B cell (primary cell): ENCODE data around the gene KCNE5. TPM values are rescaled to one million over a fixed set of nuclear protein-coding genes. Genes with fewer than 3 reads are reported as not detected.
"Not testable (repeated sequence)": the region's sequence is repeated elsewhere in the genome, so short reads cannot be mapped to it uniquely, and the experiment has no call there.

Experiments used
- ATAC-seq: fragments of 200-7000 bp; cut with Tn5 transposase; one replicate; pipeline ENCODE4 v1.10.0; 2021; ENCODE audit warnings: low read depth, mild to moderate bottlenecking, moderate number of reproducible peaks, moderate library complexity
- CTCF ChIA-PET: fragments of 350-600 bp; sonication (Branson Sonifier 250); formaldehyde crosslinking; loops from one replicate; lab custom pipeline; 2021; ENCODE audit warnings: antibody characterized with exemption, inconsistent platforms; lab: Charles Lee
- POLR2A ChIA-PET: fragments of 350-600 bp; sonication (Branson Sonifier 250); formaldehyde crosslinking; loops from one replicate; lab custom pipeline; 2021; ENCODE audit warnings: antibody characterized with exemption; lab: Charles Lee
- DNase-seq: peaks from one replicate; pipeline ENCODE4 v3.0.0; 2013
- H2AFZ ChIP-seq: 2 replicates; pipeline ENCODE4 v1.6.1; 2012; ENCODE audit warnings: mild to moderate bottlenecking, low read depth, low read length; ENCODE audit not compliant: insufficient read depth, poor library complexity, severe bottlenecking
- H3K27ac ChIP-seq, 2 donors: 1 replicate in 1 of 2; 2 replicates in 1 of 2; pipeline ENCODE4 v1.5.1; 2012 to 2013; ENCODE audit warnings: low read length in 2 of 2, mild to moderate bottlenecking in 2 of 2, moderate library complexity in 1 of 2
- H3K27me3 ChIP-seq, 4 experiments: fragments of 200-600 bp in 1 of 4; sonication (generic) in 1 of 4; replicated peaks in 1 of 4; 1 replicate in 2 of 4; 2 replicates in 2 of 4; pipeline versions ENCODE4 v1.6.1 to v1.7.0; 2013 to 2016; ENCODE audit warnings: low read length in 3 of 4, mild to moderate bottlenecking in 2 of 4, mixed read lengths in 1 of 4, moderate library complexity in 1 of 4; ENCODE audit not compliant: insufficient read depth in 4 of 4, control insufficient read depth in 3 of 4; ENCODE audit errors: control extremely low read depth in 1 of 4
- H3K36me3 ChIP-seq, 2 experiments: replicated peaks in 1 of 2; 1 replicate in 1 of 2; 2 replicates in 1 of 2; pipeline versions ENCODE4 v1.6.1 to v1.7.1; 2013; ENCODE audit warnings: low read length in 1 of 2; ENCODE audit not compliant: insufficient read depth in 2 of 2, control insufficient read depth in 1 of 2; ENCODE audit errors: control extremely low read depth in 1 of 2, extremely low read depth in 1 of 2
- H3K4me1 ChIP-seq, 2 donors: fragments of 200-600 bp in 1 of 2; sonication (generic) in 1 of 2; 1 replicate in 1 of 2; 2 replicates in 1 of 2; pipeline versions ENCODE4 v1.5.1 to v1.6.1; 2013 to 2017; ENCODE audit warnings: low read length in 2 of 2; ENCODE audit not compliant: control insufficient read depth in 2 of 2, insufficient read depth in 2 of 2
- H3K4me2 ChIP-seq: replicated peaks from 2 replicates; pipeline ENCODE3; 2012; ENCODE audit warnings: mild to moderate bottlenecking, low read depth, low read length; ENCODE audit not compliant: poor library complexity, severe bottlenecking
- H3K4me3 ChIP-seq, 5 experiments: fragments of 200-600 bp in 1 of 5; sonication (generic) in 1 of 5; 1 replicate in 3 of 5; 2 replicates in 2 of 5; pipeline versions ENCODE4 v1.5.1 to v1.7.0; 2011 to 2016; ENCODE audit warnings: low read length in 4 of 5, mild to moderate bottlenecking in 4 of 5, low read depth in 2 of 5, control low read depth in 1 of 5, moderate library complexity in 1 of 5; ENCODE audit not compliant: insufficient read depth in 1 of 5; ENCODE audit errors: control extremely low read depth in 1 of 5, extremely low read depth in 1 of 5
- H3K79me2 ChIP-seq: fragments of 200-600 bp; sonication (generic); one replicate; pipeline ENCODE4 v1.6.0; 2016; ENCODE audit warnings: low read length; ENCODE audit not compliant: control insufficient read depth, insufficient read depth
- H3K9ac ChIP-seq: fragments of 200-600 bp; sonication (generic); 2 replicates; pipeline ENCODE4 v1.6.1; 2017; ENCODE audit warnings: mild to moderate bottlenecking, low read length, moderate library complexity
- H3K9me3 ChIP-seq, 3 donors: one replicate each; pipeline versions ENCODE4 v1.6.1 to v1.7.1; 2013; ENCODE audit warnings: low read length in 2 of 3; ENCODE audit not compliant: control insufficient read depth in 2 of 3, insufficient read depth in 1 of 3; ENCODE audit errors: control extremely low read depth in 1 of 3
- H4K20me1 ChIP-seq: 2 replicates; pipeline ENCODE4 v1.6.0; 2012; ENCODE audit warnings: mild to moderate bottlenecking, low read length; ENCODE audit not compliant: insufficient read depth, control insufficient read depth, poor library complexity, severe bottlenecking
- H3K27ac Mint-ChIP-seq: one replicate; pipeline ENCODE4 v1.8.0; 2021; ENCODE audit warnings: mixed read lengths
- H3K27me3 Mint-ChIP-seq: one replicate; pipeline ENCODE4 v1.8.0; 2021; ENCODE audit warnings: mixed read lengths
- H3K4me1 Mint-ChIP-seq: one replicate; pipeline ENCODE4 v1.8.0; 2021; ENCODE audit warnings: mixed read lengths
- H3K4me3 Mint-ChIP-seq: one replicate; pipeline ENCODE4 v1.8.0; 2021; ENCODE audit warnings: mixed read lengths
- H3K9me3 Mint-ChIP-seq: one replicate; pipeline ENCODE4 v1.8.0; 2022; ENCODE audit warnings: mixed read lengths; ENCODE audit not compliant: insufficient read depth
- CTCF ChIP-seq: fragments of 200-600 bp; IDR thresholded peaks from one replicate; pipeline ENCODE4 v1.8.0; 2022; ENCODE audit warnings: antibody characterized with exemption, mild to moderate bottlenecking
- EZH2 ChIP-seq: IDR thresholded peaks from 2 replicates; pipeline ENCODE4 v1.6.1; 2012; ENCODE audit warnings: borderline replicate concordance, low read depth, mild to moderate bottlenecking, moderate library complexity, low read length; ENCODE audit not compliant: insufficient read depth, poor library complexity, severe bottlenecking
- WGBS: methylation state at CpG from one replicate; pipeline ENCODE4 v1.1.5; 2013; ENCODE audit warnings: missing lambda C conversion rate; ENCODE audit not compliant: insufficient coverage; 5-methylcytosine and 5-hydroxymethylcytosine counted together
- intact Hi-C: fragments of 100-400 bp; cut with micrococcal nuclease; formaldehyde crosslinking; loops from one replicate; pipeline ENCODE4 v1.10.0; 2022
- polyA plus RNA-seq: library from polyadenylated mRNA; depleted of rRNA; stranded (reverse); fragments of >200 nt; gene quantifications from 2 replicates; pipeline ENCODE4 v1.2.3, GENCODE V29; 2012
- total RNA-seq, 2 donors: library from RNA; stranded (reverse); fragments of 120-200 nt in 1 of 2; gene quantifications; 1 replicate in 1 of 2; 2 replicates in 1 of 2; pipeline versions ENCODE4 v1.2.3 to v1.2.4, GENCODE V29; 2013 to 2022

KCNE5 gene
- total and polyA plus RNA-seq, 2 donors (not counting 1 experiment from before 2014, with no cell fraction given): 0.32 TPM; not detected in 1

- Histone ChIP-seq H3K9ac (no peak overlapping the region), H2AFZ (no peak overlapping the region), H3K27ac (no peak overlapping the region), H3K4me2 (no peak overlapping the region), H3K27me3 (no peaks in the 10 kb centered on the region), H3K79me2 (no peaks in the 10 kb centered on the region), H3K9me3 (no peaks in the 10 kb centered on the region), H3K4me3 (no peak overlapping the region), H4K20me1 (no peaks in the 10 kb centered on the region), H3K4me1 (no peaks in the 10 kb centered on the region), H3K36me3 (no peaks in the 10 kb centered on the region)
- no peak for DNase-seq
- no peaks in the 10 kb centered on the region for H3K27me3 Mint-ChIP-seq
- H3K27ac Mint-ChIP-seq: no peak overlapping the region
- no peak overlapping the region for H3K4me3 Mint-ChIP-seq
- no CpG with 5 or more reads among the region's 2 CpGs for WGBS
- CTCF ChIA-PET: interaction anchor here (1.7 kb wide), 1 partner anchor 158 kb away, joined by 3 read pairs; no protein-coding TSS in a partner anchor
- POLR2A ChIA-PET: no interaction called here
- no peak for ATAC-seq
- intact Hi-C loops: no loop called here
- no peaks in the 10 kb centered on the region for H3K9me3 Mint-ChIP-seq
- H3K4me1 Mint-ChIP-seq: no peaks in the 10 kb centered on the region
- TF ChIP-seq CTCF (no peak), EZH2 (no peak)
Measured at GRCh38 chrX:109643687-109644086, 18.7 kb upstream of the KCNE5 start.

GRCh38 chrX:109638158-109638557, 13.2 kb upstream of the KCNE5 start:
- no CpG with 5 or more reads among the region's 1 CpG for WGBS
- Histone ChIP-seq H3K4me1 (no peaks in the 10 kb centered on the region), H2AFZ (no peak overlapping the region), H3K9ac (no peak overlapping the region), H3K27ac (no peak overlapping the region), H3K4me2 (no peak overlapping the region), H4K20me1 (no peaks in the 10 kb centered on the region), H3K36me3 (no peaks in the 10 kb centered on the region), H3K9me3 (no peaks in the 10 kb centered on the region), H3K79me2 (no peaks in the 10 kb centered on the region), H3K27me3 (no peaks in the 10 kb centered on the region), H3K4me3 (no peak overlapping the region)
- Mint-ChIP-seq H3K9me3 (no peaks in the 10 kb centered on the region), H3K4me1 (no peaks in the 10 kb centered on the region), H3K27me3 (no peaks in the 10 kb centered on the region), H3K4me3 (no peak overlapping the region), H3K27ac (no peak overlapping the region)
- DNase-seq (no peak), ATAC-seq (no peak)
- ChIA-PET POLR2A (no interaction called here), CTCF (interaction anchor here (0.6 kb wide), 1 partner anchor 1885 kb away, joined by 3 read pairs; no protein-coding TSS in a partner anchor)
- TF ChIP-seq EZH2: no peak
- TF ChIP-seq CTCF: no peak
- intact Hi-C loops: no loop called here

- H3K4me2 ChIP-seq, H3K27ac ChIP-seq, H2AFZ ChIP-seq, H3K79me2 ChIP-seq, H3K27ac Mint-ChIP-seq, H3K9me3 ChIP-seq, H3K9ac ChIP-seq, H3K9me3 Mint-ChIP-seq, H3K4me3 ChIP-seq, H3K27me3 ChIP-seq, H4K20me1 ChIP-seq, ATAC-seq, H3K4me3 Mint-ChIP-seq, DNase-seq, H3K4me1 ChIP-seq, H3K36me3 ChIP-seq, CTCF ChIA-PET, POLR2A ChIA-PET, H3K4me1 Mint-ChIP-seq, H3K27me3 Mint-ChIP-seq, intact Hi-C loops: not testable (repeated sequence)
- no CpG with 5 or more reads among the region's 2 CpGs for WGBS
Measured at GRCh38 chrX:109637477-109637876, 12.5 kb upstream of the KCNE5 start.
